ENCODE results near the gene ASPHD1. TPM values are rescaled to one million over a fixed set of nuclear protein-coding genes. Genes with fewer than 3 reads are reported as not detected.
A peak's percentile ranks its signal among the peaks of the same experiment; 100 is the strongest.

The ASPHD1 gene
- polyA plus RNA-seq, 2 of the 4 experiments (the other 2 are of a cell fraction), result 4.6 to 20.6 TPM

DNA sequence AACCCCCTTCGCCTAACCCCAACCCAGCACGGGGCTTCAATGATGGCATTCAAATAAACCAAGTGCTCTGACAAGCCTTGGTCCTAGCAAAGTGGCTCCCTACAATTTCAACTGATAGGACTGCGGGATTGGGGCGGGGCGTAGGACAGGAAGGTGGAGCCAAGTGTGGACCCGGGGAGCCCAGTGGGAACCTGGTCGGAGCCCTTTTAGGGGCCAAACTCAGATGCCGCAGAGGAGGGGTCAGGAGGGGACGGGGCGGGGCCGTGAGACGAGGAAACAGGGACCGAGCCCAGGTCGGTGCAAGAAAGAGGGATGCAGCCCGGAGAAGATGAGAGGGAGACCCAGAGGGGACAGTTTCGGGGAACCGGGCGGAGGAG, 24.1 kb upstream of the ASPHD1 start:
- POLR2A ChIA-PET, result no interaction called here
- peak; percentile 30 to 68; a peak in 4 of 6 replicates for ATAC-seq
- TF ChIP-seq FOSB (CRISPR knock-in tag; IDR thresholded peaks at IDR 0.05) (no peak), TP53 (CRISPR knock-in tag; IDR thresholded peaks at IDR 0.05) (no peak), NPAS2 (CRISPR knock-in tag; IDR thresholded peaks at IDR 0.05; ENCODE audit: borderline replicate concordance) (no peak), MAZ (IDR thresholded peaks at IDR 0.05; ENCODE audit: borderline replicate concordance, low read depth, low read length) (no peak), GATA3 (IDR thresholded peaks at IDR 0.05; ENCODE audit: borderline replicate concordance) (no peak), MAFK (IDR thresholded peaks at IDR 0.05; ENCODE audit: partially characterized antibody) (no peak), HOXB5 (CRISPR knock-in tag; IDR thresholded peaks at IDR 0.05) (no peak), FOXS1 (CRISPR knock-in tag; IDR thresholded peaks at IDR 0.05) (no peak), RARB (CRISPR knock-in tag; IDR thresholded peaks at IDR 0.05) (no peak), ZC3H11A (IDR thresholded peaks at IDR 0.05) (no peak), FOSL2 (IDR thresholded peaks at IDR 0.05) (no peak), FOSL2 (CRISPR knock-in tag; IDR thresholded peaks at IDR 0.05) (no peak), BHLHE40 (IDR thresholded peaks at IDR 0.05; ENCODE audit: low read depth, low read length) (no peak)
- TF ChIP-seq, protein P1, sequence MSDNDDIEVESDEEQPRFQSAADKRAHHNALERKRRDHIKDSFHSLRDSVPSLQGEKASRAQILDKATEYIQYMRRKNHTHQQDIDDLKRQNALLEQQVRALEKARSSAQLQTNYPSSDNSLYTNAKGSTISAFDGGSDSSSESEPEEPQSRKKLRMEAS (IDR thresholded peaks at IDR 0.05), result no peak
- TF ChIP-seq, protein P2, sequence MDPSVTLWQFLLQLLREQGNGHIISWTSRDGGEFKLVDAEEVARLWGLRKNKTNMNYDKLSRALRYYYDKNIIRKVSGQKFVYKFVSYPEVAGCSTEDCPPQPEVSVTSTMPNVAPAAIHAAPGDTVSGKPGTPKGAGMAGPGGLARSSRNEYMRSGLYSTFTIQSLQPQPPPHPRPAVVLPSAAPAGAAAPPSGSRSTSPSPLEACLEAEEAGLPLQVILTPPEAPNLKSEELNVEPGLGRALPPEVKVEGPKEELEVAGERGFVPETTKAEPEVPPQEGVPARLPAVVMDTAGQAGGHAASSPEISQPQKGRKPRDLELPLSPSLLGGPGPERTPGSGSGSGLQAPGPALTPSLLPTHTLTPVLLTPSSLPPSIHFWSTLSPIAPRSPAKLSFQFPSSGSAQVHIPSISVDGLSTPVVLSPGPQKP (IDR thresholded peaks at IDR 0.05; ENCODE audit: low read depth, low read length), result no peak
- Histone ChIP-seq H3K9me3 (no peaks in the 10 kb centered on the region), H3K4me3 (peak overlapping the region; percentile 43), H3K4me2 (peak overlapping the region; percentile 75), H3K4me1 (0 out of 3 replicates have a peak, but pooled peaks cover 3% of the 10 kb centered on the region), H3K27ac (peak overlapping the region in 1 of 2 experiments; percentile 45; a peak in 1 of 6 replicates)
- no peak for FAIRE-seq
- 25% methylated on average over 15 of the region's 18 CpGs for WGBS (ENCODE audit: missing lambda C conversion rate)
- CTCF ChIA-PET, result interaction anchor here (0.8 to 1.2 kb wide), 2 partner anchors 18 to 176 kb away, joined by 3 to 4 read pairs; no protein-coding TSS in a partner anchor
- DNase-seq (ENCODE audit: low read depth in 1 of 2, low spot score in 1 of 2), result no peak

DNA sequence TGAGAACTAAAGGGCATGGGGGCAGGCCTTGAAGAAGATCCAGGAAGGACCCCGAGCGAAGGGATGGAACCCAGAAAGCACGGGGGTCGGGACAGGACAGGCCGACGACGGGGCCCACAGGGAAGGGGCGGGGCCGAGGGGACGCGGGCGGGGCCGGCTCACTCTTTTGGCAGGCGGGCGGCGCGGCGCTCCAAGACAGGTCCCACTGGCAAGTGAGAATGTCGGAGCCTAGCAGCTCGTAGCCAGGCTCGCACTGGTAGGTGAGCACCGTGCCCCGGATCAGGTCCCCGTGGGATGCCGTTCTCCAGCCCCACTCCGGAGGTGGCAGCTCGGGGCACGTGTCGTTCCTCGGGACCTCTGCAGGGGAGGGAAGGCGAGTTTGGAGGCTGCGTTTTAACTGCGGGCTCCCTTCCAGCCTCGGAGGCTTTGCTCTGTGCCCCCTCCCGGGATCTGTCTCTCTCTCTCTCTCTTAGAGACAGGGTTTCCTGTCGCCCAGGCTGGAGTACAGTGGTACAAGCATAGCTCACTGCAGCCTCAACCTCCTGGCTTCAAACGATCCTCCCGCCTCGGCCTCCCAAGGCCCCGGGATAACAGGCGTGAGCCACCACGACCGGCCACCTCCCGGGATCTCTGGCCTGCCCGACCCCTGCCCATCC, 23.6 kb upstream of the ASPHD1 start:
- Histone ChIP-seq H3K4me3 (peak overlapping the region; percentile 43), H3K4me2 (peak overlapping the region; percentile 75), H3K4me1 (0 out of 3 replicates have a peak, but pooled peaks cover 3% of the 10 kb centered on the region), H3K9me3 (no peaks in the 10 kb centered on the region), H3K27ac (peak overlapping the region in 1 of 2 experiments; percentile 45; a peak in 1 of 6 replicates)
- CTCF ChIA-PET, result interaction anchor here (1.2 to 1.9 kb wide), 3 partner anchors 10 to 176 kb away, joined by 4 to 7 read pairs (median 5); partner anchors contain the start of gene CDIPT
- FAIRE-seq, result no peak
- WGBS (ENCODE audit: missing lambda C conversion rate), result 29% methylated on average over 41 of the region's 45 CpGs
- peak; percentile 65 to 79; a peak in 4 of 6 replicates for ATAC-seq
- POLR2A ChIA-PET, result interaction anchor here (0.6 kb wide), 1 partner anchor 68 kb away, joined by 3 read pairs; no protein-coding TSS in a partner anchor
- DNase-seq (ENCODE audit: low read depth in 1 of 2, low spot score in 1 of 2), result no peak
- TF ChIP-seq, protein P2 (IDR thresholded peaks at IDR 0.05; ENCODE audit: low read depth, low read length), result no peak
- TF ChIP-seq, protein P3, sequence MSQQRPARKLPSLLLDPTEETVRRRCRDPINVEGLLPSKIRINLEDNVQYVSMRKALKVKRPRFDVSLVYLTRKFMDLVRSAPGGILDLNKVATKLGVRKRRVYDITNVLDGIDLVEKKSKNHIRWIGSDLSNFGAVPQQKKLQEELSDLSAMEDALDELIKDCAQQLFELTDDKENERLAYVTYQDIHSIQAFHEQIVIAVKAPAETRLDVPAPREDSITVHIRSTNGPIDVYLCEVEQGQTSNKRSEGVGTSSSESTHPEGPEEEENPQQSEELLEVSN (IDR thresholded peaks at IDR 0.05; ENCODE audit: borderline replicate concordance, low read depth), result peak; percentile 58; the same call in 1 of the 2 replicates

DNA sequence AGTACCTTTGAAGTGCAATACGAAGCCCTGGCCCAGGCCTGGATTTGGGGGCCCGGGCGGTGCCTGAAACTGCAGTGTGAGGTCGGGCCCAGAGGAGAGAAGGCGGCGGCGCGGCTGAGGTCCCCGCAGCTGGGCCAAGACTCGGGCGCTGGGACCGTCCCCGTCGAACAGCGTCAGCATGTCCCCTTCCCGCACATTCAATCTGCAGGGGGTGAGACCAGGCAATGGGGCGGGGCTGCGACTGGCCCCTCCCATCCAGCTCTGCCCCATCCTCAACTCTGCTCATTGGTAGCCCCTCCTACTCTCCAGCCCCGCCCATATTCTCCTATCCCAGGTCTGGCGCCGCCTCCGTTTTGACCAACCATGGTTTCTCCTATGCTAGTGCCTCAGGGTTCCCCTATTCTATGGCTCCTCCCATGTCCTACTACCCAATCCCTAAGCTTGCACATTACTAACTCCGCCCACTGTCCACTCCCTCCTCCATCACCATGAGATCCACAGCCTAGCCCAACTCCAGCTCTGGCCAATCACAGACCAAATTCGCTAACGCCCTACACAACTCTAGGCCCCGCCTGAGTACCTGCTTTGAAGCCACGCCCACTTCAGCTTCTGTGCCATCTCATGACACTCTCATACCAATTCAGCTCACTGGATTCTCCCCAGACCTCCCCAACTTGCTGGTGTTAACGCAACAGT, 22.9 kb upstream of the ASPHD1 start:
- ChIA-PET CTCF (interaction anchor here (0.9 to 1.9 kb wide), 4 partner anchors 10 to 39 kb away, joined by 3 to 7 read pairs (median 4); partner anchors contain the start of gene CDIPT), POLR2A (interaction anchor here (0.6 kb wide), 1 partner anchor 68 kb away, joined by 3 read pairs; no protein-coding TSS in a partner anchor)
- FAIRE-seq, result no peak
- ATAC-seq, result peak; percentile 49 to 72
- Histone ChIP-seq H3K4me3 (no peak overlapping the region; the same call in 2 of the 3 replicates), H3K4me2 (peak overlapping the region; percentile 75; the same call in 2 of the 3 replicates), H3K27ac (no peak overlapping the region), H3K4me1 (0 out of 3 replicates have a peak, but pooled peaks cover 3% of the 10 kb centered on the region), H3K9me3 (no peaks in the 10 kb centered on the region)
- DNase-seq (ENCODE audit: low read depth in 1 of 2, low spot score in 1 of 2), result peak; percentile 58 to 63
- WGBS (ENCODE audit: missing lambda C conversion rate), result 82% methylated on average over 28 of the region's 28 CpGs
- TF ChIP-seq, protein P2 (IDR thresholded peaks at IDR 0.05; ENCODE audit: low read depth, low read length), result no peak
- TF ChIP-seq ZSCAN20 (CRISPR knock-in tag; IDR thresholded peaks at IDR 0.05), result no peak
